HepG2 (cell line): ENCODE data around the gene CYP4A22.
"Not testable (repeated sequence)": the region's sequence is repeated elsewhere in the genome, so short reads cannot be mapped to it uniquely, and the experiment has no call there.

Experiments
- GABPB1 ChIP-seq: IDR thresholded peaks from 2 replicates; pipeline ENCODE4 v1.6.1; 2016; ENCODE audit warnings: mild to moderate bottlenecking, missing genetic modification reagents, moderate library complexity, missing compliant biosample characterization
- MAZ ChIP-seq, 2 experiments: sonication (generic) in 1 of 2; formaldehyde crosslinking in 1 of 2; IDR thresholded peaks; 2 replicates each; pipeline versions ENCODE4 v1.5.0 to v1.6.1; 2012 to 2020; ENCODE audit warnings: low read depth in 2 of 2, mild to moderate bottlenecking in 2 of 2, borderline replicate concordance in 1 of 2, improper control_type of control experiment in 1 of 2, low read length in 1 of 2, missing genetic modification reagents in 1 of 2, moderate library complexity in 1 of 2
- POLR2AphosphoS5 ChIP-seq: IDR thresholded peaks from 2 replicates; pipeline ENCODE4 v1.6.1; 2012; ENCODE audit warnings: low read depth, low read length
- TF ChIP-seq, protein P1 (sequence below): sonication (generic); formaldehyde crosslinking; IDR thresholded peaks from 2 replicates; pipeline ENCODE4 v1.5.0; 2020; ENCODE audit warnings: missing genetic modification reagents

DNA sequence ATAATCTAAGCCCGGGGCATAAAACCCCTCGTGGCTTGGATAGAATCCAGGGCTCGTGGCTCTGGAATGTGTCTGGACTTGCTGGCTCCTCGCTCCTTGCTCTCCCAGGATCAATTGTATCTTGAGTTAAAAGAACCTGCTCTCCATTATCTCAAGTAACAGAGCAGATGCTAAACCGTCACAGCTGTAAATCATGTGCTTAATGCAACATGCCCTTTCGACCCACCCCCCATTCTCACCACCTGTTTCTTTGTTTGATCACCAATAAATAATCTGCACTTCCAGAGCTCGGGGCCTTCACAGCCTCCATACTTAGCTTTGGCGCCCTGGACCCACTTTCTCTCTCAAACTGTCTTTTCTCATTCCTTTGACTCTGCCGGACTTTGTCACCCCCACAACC is 11.9 kb downstream of the CYP4A22 start:
- TF ChIP-seq MAZ (IDR thresholded peaks at IDR 0.05; ENCODE audit: borderline replicate concordance, low read depth, low read length); MAZ (CRISPR knock-in tag; IDR thresholded peaks at IDR 0.05; ENCODE audit: low read depth); GABPB1 (CRISPR knock-in tag); POLR2AphosphoS5: not testable (repeated sequence)
- TF ChIP-seq, protein P1, sequence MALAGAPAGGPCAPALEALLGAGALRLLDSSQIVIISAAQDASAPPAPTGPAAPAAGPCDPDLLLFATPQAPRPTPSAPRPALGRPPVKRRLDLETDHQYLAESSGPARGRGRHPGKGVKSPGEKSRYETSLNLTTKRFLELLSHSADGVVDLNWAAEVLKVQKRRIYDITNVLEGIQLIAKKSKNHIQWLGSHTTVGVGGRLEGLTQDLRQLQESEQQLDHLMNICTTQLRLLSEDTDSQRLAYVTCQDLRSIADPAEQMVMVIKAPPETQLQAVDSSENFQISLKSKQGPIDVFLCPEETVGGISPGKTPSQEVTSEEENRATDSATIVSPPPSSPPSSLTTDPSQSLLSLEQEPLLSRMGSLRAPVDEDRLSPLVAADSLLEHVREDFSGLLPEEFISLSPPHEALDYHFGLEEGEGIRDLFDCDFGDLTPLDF (CRISPR knock-in tag): not testable (repeated sequence)
